Subcutaneous adipose tissue (tissue), 4 donors: ENCODE results near the gene SSBP4. TPM values are rescaled to one million over a fixed set of nuclear protein-coding genes. Genes with fewer than 3 reads are reported as not detected.

Experiments
- total RNA-seq, 4 donors: library from RNA; depleted of rRNA; stranded (reverse); fragments of >200 nt; gene quantifications; one replicate each; pipeline ENCODE4 v1.1.0, GENCODE V29; 2016
- TF ChIP-seq, protein P1 (sequence below): fragments of 450-650 bp; IDR thresholded peaks from one replicate; pipeline ENCODE4 v1.5.1; 2016; ENCODE audit warnings: low read depth, mild to moderate bottlenecking, control low read depth, antibody characterized with exemption, moderate library complexity

Gene SSBP4
- 10 to 100 TPM; 19.8 to 32.0 (median 23.1) TPM for total RNA-seq

DNA sequence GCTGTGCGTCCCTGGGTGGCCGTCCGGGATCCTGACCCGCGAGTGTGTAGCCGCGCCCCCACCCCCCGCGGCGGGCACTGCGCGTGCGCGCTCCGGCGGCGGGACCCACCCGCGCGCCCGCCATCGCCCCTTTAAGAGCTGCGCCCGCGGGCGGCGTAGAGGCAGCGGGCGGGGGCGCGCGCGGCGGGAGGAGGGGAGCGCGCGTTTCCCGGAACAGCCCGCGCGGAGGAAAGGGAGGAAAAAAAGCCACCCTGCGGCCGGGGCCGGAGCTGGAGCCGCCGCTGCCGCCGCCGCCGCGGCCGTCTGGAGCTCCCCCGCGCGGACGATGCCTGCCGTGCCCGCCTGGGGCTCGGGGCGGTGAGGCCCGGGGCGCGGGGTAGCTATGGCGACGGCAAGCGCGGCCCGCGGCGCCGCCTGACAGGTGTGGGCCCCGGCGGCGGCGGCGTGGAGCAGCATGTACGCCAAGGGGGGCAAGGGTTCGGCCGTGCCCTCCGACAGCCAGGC lies at the start of gene SSBP4:
SSBP4 (plus strand) TSS at position 204 of the 504 bp plus-strand sequence; CDS start at position 455, 251 bp downstream.
- TF ChIP-seq, protein P1, sequence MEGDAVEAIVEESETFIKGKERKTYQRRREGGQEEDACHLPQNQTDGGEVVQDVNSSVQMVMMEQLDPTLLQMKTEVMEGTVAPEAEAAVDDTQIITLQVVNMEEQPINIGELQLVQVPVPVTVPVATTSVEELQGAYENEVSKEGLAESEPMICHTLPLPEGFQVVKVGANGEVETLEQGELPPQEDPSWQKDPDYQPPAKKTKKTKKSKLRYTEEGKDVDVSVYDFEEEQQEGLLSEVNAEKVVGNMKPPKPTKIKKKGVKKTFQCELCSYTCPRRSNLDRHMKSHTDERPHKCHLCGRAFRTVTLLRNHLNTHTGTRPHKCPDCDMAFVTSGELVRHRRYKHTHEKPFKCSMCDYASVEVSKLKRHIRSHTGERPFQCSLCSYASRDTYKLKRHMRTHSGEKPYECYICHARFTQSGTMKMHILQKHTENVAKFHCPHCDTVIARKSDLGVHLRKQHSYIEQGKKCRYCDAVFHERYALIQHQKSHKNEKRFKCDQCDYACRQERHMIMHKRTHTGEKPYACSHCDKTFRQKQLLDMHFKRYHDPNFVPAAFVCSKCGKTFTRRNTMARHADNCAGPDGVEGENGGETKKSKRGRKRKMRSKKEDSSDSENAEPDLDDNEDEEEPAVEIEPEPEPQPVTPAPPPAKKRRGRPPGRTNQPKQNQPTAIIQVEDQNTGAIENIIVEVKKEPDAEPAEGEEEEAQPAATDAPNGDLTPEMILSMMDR: no peak

DNA sequence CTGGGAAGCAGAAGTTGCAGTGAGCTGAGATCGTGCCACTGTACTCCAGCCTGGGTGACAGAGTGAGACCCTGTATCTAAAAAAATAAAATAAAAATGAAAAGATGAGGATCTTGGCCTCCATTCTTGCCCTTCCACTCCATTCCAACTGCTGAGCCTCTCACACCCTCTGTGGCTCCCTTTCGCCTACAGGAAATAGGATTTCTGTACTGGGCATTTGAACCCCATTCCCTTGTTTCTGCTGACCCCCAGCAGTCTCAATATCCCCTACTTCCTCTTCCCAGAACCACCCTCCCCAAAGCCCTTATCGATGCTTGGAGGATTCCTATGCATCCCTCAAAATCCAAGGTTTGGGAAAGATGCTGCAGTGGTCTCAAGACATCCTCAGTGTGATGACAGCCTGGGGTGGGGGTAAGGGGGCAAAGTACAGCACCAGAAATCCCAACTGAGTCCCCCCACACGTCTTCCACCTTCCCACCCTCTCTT lies 45.7 kb upstream of the SSBP4 start:
- TF ChIP-seq, protein P1: no peak

DNA sequence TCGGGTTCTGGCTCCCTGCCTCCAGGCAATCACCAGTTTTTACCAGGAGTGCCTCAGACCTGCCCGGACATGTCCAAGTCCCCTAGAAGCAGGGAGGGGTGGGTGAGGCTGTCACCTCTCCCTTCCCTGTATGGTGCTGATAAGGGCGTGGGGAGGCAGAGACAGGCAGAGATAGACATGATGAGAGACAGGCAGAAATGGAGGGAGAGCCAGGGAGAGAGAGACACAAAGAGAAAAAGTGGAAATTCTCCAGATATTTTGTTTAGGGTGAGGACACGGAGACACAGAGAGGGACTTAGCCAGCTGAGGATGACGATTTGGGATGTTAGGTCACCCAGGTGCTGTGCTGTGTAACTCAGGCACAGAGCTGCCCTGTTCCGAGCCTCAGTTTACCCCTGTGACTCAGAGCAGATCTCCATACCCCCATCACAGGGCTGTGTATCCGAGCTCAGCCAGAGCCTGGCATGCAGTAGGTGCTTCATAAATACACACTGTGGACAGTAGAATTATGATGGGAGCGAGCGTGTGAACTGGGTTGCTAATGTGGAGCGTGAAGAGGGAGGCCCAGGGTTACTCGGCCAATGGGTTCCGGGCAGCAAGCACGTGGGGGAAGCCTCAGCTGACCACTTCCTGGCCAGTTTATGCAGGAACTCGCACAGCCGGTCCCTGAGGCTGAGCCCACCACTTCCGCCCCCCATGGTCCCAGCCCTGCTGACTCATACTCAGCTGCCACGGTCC lies 45.1 kb upstream of the SSBP4 start:
- TF ChIP-seq, protein P1: no peak

DNA sequence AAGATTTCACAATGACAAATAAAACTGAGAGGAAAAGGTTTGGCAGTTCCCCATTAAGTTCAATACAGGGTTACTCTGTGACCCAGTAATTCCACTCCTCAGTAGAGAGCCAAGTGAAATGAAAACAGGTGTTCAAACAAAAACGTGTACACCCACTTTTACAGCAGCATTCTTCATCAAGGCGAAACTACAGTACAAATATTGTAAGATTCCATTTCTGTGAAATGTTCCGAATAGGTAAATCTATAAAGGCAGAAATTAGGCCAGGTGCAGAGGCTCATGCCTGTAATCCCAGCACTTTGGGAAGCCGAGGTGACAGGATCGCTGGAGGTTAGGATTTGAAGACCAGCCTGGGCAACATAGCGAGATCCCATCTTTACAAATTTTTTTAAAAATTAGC lies 42.2 kb upstream of the SSBP4 start:
- TF ChIP-seq, protein P1: no peak

DNA sequence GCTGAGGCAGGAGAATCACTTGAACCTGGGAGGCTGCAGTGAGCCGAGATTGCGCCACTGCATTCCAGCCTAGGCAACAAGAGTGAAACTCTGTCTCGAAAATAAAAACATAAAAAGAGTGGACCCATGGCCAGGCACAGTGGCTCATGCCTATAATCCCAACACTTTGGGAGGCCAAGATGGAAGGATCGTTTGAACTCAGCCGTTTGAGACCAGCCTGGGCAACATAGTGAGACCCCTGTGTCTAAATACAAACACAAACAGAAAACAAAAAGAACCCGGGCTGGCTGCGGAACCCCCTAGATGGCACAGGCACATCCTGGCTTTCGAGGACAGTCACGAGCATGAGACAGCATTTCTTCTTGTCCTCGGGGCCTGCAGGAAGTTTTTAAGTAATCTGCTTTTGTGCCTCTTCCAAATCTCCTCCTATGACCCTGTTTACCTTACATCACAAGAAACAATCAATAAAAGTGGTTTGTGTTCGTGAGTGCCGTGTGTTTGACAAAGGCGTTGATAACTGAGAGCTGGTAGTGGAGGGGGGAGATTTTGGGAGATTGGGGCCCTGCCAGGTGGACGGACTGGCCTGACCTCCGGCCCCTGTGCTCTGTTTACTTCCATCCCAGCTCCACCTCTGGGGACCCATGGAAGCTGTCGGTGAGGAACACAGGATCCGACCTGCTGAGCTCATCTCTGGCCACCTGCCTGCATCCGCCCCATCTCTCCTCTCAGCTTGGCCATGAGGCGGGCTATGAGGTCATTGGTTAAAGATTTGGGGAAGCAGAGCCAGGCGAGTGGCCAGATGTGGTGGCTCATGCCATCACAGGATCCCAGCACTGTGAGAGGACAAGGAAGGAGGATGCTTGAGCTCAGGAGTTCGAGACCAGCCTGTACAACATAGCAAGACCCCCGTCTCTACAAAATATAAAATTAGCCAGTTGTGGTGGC lies 39.1 kb upstream of the SSBP4 start:
- TF ChIP-seq, protein P1: no peak

DNA sequence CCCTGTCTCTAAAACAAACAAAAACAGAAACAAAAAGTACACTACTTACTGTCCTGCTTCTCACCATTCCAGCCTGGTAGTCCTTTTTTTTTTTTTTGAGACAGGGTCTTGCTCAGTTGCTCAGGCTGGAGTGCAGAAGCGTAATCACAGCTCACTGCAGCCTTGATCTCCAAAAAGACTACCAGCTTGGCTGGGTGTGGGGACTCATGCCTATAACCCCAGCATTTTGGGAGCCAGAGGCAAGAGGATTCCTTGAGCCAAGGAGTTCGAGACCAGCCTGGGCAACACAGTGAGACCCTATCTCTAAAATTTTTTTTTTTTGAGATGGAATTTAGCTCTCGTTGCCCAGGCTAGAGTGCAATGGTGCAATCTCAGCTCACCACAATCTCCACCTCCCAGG lies 38.4 kb upstream of the SSBP4 start:
- TF ChIP-seq, protein P1: no peak

DNA sequence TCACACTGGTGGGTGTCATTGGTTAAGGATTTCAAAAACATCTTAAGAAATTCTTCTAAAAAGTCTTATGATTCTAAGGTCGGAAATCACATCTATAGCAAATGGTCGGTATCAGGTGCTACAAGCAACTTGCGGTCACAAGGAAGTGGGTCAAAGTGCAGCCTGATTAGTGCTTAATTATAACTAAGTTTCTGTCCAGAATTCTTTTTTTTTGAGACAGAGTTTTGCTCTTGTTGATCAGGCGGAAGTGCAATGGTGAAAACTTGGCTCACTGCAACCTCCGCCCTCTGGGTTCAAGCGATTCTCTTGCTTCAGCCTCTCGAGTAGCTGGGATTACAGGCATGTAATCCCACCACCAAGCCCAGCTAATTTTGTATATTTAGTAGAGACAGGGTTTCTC lies 34.4 kb upstream of the SSBP4 start:
- TF ChIP-seq, protein P1: no peak
